ENCODE data around the gene SCYL3. TPM values are rescaled to one million over a fixed set of nuclear protein-coding genes. Genes with fewer than 3 reads are reported as not detected.

SCYL3 gene
- total RNA-seq, 1 donor from 2014 or later, result 9.2 TPM

- Mint-ChIP-seq H3K27ac (ENCODE audit: unreplicated experiment) (no peak overlapping the region), H3K9me3 (ENCODE audit: unreplicated experiment) (no peaks in the 10 kb centered on the region), H3K36me3 (ENCODE audit: unreplicated experiment) (peaks cover 60% of the 10 kb centered on the region), H3K4me1 (ENCODE audit: unreplicated experiment) (no peaks in the 10 kb centered on the region), H3K4me3 (ENCODE audit: unreplicated experiment) (no peak overlapping the region), H3K27me3 (ENCODE audit: unreplicated experiment) (no peaks in the 10 kb centered on the region)
- DNase-seq (ENCODE audit: extremely low spot score, unreplicated experiment), result no peak
- TF ChIP-seq CTCF (IDR thresholded peaks at IDR 0.05), result no peak
Observed at GRCh38 chr1:169860750-169861149, 32.9 kb downstream of the SCYL3 start.

- H3K9me3 Mint-ChIP-seq (ENCODE audit: unreplicated experiment), result no peaks in the 10 kb centered on the region
- H3K36me3 Mint-ChIP-seq (ENCODE audit: unreplicated experiment), result peaks cover 55% of the 10 kb centered on the region
- H3K27ac Mint-ChIP-seq (ENCODE audit: unreplicated experiment), result no peak overlapping the region
- H3K27me3 Mint-ChIP-seq (ENCODE audit: unreplicated experiment), result no peaks in the 10 kb centered on the region
- H3K4me3 Mint-ChIP-seq (ENCODE audit: unreplicated experiment), result no peak overlapping the region
- TF ChIP-seq CTCF (IDR thresholded peaks at IDR 0.05), result no peak
- H3K4me1 Mint-ChIP-seq (ENCODE audit: unreplicated experiment), result no peaks in the 10 kb centered on the region
- DNase-seq (ENCODE audit: extremely low spot score, unreplicated experiment), result no peak
Observed at GRCh38 chr1:169860187-169860586, 33.5 kb downstream of the SCYL3 start.

- Mint-ChIP-seq H3K27me3 (ENCODE audit: unreplicated experiment) (no peaks in the 10 kb centered on the region), H3K36me3 (ENCODE audit: unreplicated experiment) (peaks cover 51% of the 10 kb centered on the region), H3K4me3 (ENCODE audit: unreplicated experiment) (no peak overlapping the region), H3K4me1 (ENCODE audit: unreplicated experiment) (no peaks in the 10 kb centered on the region), H3K9me3 (ENCODE audit: unreplicated experiment) (no peaks in the 10 kb centered on the region), H3K27ac (ENCODE audit: unreplicated experiment) (no peak overlapping the region)
- no peak for TF ChIP-seq CTCF (IDR thresholded peaks at IDR 0.05)
- no peak for DNase-seq (ENCODE audit: extremely low spot score, unreplicated experiment)
Observed at GRCh38 chr1:169859001-169859400, 34.7 kb downstream of the SCYL3 start.

- Mint-ChIP-seq H3K4me3 (ENCODE audit: unreplicated experiment) (no peak overlapping the region), H3K9me3 (ENCODE audit: unreplicated experiment) (no peaks in the 10 kb centered on the region), H3K27me3 (ENCODE audit: unreplicated experiment) (no peaks in the 10 kb centered on the region), H3K4me1 (ENCODE audit: unreplicated experiment) (no peaks in the 10 kb centered on the region), H3K36me3 (ENCODE audit: unreplicated experiment) (peaks cover 52% of the 10 kb centered on the region), H3K27ac (ENCODE audit: unreplicated experiment) (no peak overlapping the region)
- no peak for DNase-seq (ENCODE audit: extremely low spot score, unreplicated experiment)
- TF ChIP-seq CTCF (IDR thresholded peaks at IDR 0.05), result no peak
Observed at GRCh38 chr1:169858467-169858866, 35.2 kb downstream of the SCYL3 start.

GRCh38 chr1:169853341-169853740 lies 40.4 kb downstream of the SCYL3 start:
- no peak for DNase-seq (ENCODE audit: extremely low spot score, unreplicated experiment)
- H3K9me3 Mint-ChIP-seq (ENCODE audit: unreplicated experiment), result no peaks in the 10 kb centered on the region
- H3K36me3 Mint-ChIP-seq (ENCODE audit: unreplicated experiment), result peaks cover 44% of the 10 kb centered on the region
- no peaks in the 10 kb centered on the region for H3K27me3 Mint-ChIP-seq (ENCODE audit: unreplicated experiment)
- TF ChIP-seq CTCF (IDR thresholded peaks at IDR 0.05), result no peak
- H3K27ac Mint-ChIP-seq (ENCODE audit: unreplicated experiment), result no peak overlapping the region
- H3K4me3 Mint-ChIP-seq (ENCODE audit: unreplicated experiment), result no peak overlapping the region
- H3K4me1 Mint-ChIP-seq (ENCODE audit: unreplicated experiment), result no peaks in the 10 kb centered on the region

Measured in osteocyte (in vitro differentiated cells).